A549 (cell line): Measurements from ENCODE around the gene BABAM1. TPM values are rescaled to one million over a fixed set of nuclear protein-coding genes. Genes with fewer than 3 reads are reported as not detected.

Source experiments
- ATAC-seq, 2 experiments: fragments of 200-7000 bp in 1 of 2; fragments of >200 bp in 1 of 2; cut with Nextera tagmentation in 1 of 2; cut with Tn5 transposase in 1 of 2; 3 replicates each; pipeline versions ENCODE4 v1.8.0 to v1.9.1; 2018 to 2020; ENCODE audit warnings: mild to moderate bottlenecking in 1 of 2, moderate library complexity in 1 of 2
- CTCF ChIA-PET: fragments of 300-600 bp; sonication (Branson Sonifier 250); formaldehyde crosslinking; extraction: SDS; loops from one replicate; lab custom pipeline; 2021; ENCODE audit warnings: antibody characterized with exemption, inconsistent platforms; lab: Yijun Ruan, JAX
- POLR2A ChIA-PET: fragments of 350-600 bp; formaldehyde crosslinking; extraction: SDS; loops from one replicate; lab custom pipeline; 2021; ENCODE audit warnings: antibody characterized with exemption, inconsistent platforms; lab: Yijun Ruan, JAX
- DNase-seq, 2 experiments: peaks; one replicate each; pipeline versions ENCODE4 v3.0.0 to v3.0.0-alpha.2; 2011 to 2016; ENCODE audit warnings: low read depth in 1 of 2, low spot score in 1 of 2
- FAIRE-seq: peaks from 2 replicates; lab custom pipeline; 2011; peaks lifted over from hg19 to GRCh38; lab: Jason Lieb, UNC
- H3K27ac ChIP-seq, 2 experiments: fragments of >200 bp; sonication (Bioruptor Twin); formaldehyde crosslinking; 3 replicates each; pipeline ENCODE4 v1.5.1; 2016 to 2017
- H3K4me1 ChIP-seq: fragments of >200 bp; sonication (Bioruptor Twin); formaldehyde crosslinking; 3 replicates; pipeline ENCODE4 v1.6.1; 2016
- H3K4me2 ChIP-seq: fragments of >200 bp; sonication (Bioruptor Twin); formaldehyde crosslinking; 3 replicates; pipeline ENCODE4 v1.6.1; 2016
- H3K4me3 ChIP-seq: fragments of >200 bp; sonication (Bioruptor Twin); formaldehyde crosslinking; 3 replicates; pipeline ENCODE4 v1.5.1; 2016
- H3K9me3 ChIP-seq: fragments of >200 bp; sonication (Bioruptor Twin); formaldehyde crosslinking; 3 replicates; pipeline ENCODE4 v1.6.1; 2016
- CEBPB ChIP-seq, 2 experiments: fragments of >200 bp in 1 of 2; sonication (Bioruptor Twin) in 1 of 2; formaldehyde crosslinking in 1 of 2; IDR thresholded peaks; 2 replicates each; pipeline ENCODE4 v1.6.1; 2012 to 2016
- CHD4 ChIP-seq: fragments of 200-600 bp; sonication (generic); IDR thresholded peaks from 2 replicates; pipeline ENCODE4 v1.6.1; 2016; ENCODE audit warnings: antibody characterized with exemption, mild to moderate bottlenecking, borderline replicate concordance
- EHMT2 ChIP-seq: fragments of 200-600 bp; sonication (generic); IDR thresholded peaks from 2 replicates; pipeline ENCODE4 v1.6.1; 2016; ENCODE audit warnings: antibody characterized with exemption, low read depth, mild to moderate bottlenecking, moderate library complexity
- EP300 ChIP-seq, 2 experiments: fragments of >200 bp; sonication (Bioruptor Twin); formaldehyde crosslinking; IDR thresholded peaks; 2 replicates in 1 of 2; 3 replicates in 1 of 2; pipeline ENCODE4 v1.6.1; 2016 to 2017
- GATA3 ChIP-seq: IDR thresholded peaks from 2 replicates; pipeline ENCODE4 v1.6.1; 2012; ENCODE audit warnings: borderline replicate concordance
- HDAC2 ChIP-seq: fragments of 200-600 bp; sonication (generic); IDR thresholded peaks from 2 replicates; pipeline ENCODE4 v1.6.1; 2016
- HEYL ChIP-seq: fragments of 250-450 bp; sonication (Bioruptor Pico); IDR thresholded peaks from 2 replicates; pipeline ENCODE4 v1.8.0; 2021; ENCODE audit warnings: mild to moderate bottlenecking, moderate library complexity
- JUN ChIP-seq, 2 experiments: fragments of >200 bp; sonication (Bioruptor Twin); formaldehyde crosslinking; IDR thresholded peaks; 2 replicates in 1 of 2; 3 replicates in 1 of 2; pipeline ENCODE4 v1.6.1; 2016 to 2017
- JUNB ChIP-seq: fragments of >200 bp; sonication (Bioruptor Twin); formaldehyde crosslinking; IDR thresholded peaks from 2 replicates; pipeline ENCODE4 v1.6.1; 2016
- KDM1A ChIP-seq: fragments of 200-600 bp; sonication (generic); IDR thresholded peaks from 2 replicates; pipeline ENCODE4 v1.6.1; 2016; ENCODE audit warnings: low read depth, mild to moderate bottlenecking
- KDM5A ChIP-seq: fragments of 200-600 bp; sonication (generic); IDR thresholded peaks from 2 replicates; pipeline ENCODE4 v1.6.1; 2016; ENCODE audit warnings: antibody characterized with exemption, mild to moderate bottlenecking
- NPAS2 ChIP-seq: fragments of 250-450 bp; sonication (Bioruptor Pico); IDR thresholded peaks from 2 replicates; pipeline ENCODE4 v1.8.0; 2022; ENCODE audit warnings: mild to moderate bottlenecking, moderate library complexity, borderline replicate concordance
- PHF8 ChIP-seq: fragments of 200-600 bp; sonication (generic); IDR thresholded peaks from 2 replicates; pipeline ENCODE4 v1.6.1; 2016; ENCODE audit warnings: low read depth, mild to moderate bottlenecking, antibody characterized with exemption, moderate library complexity, borderline replicate concordance
- POLR2AphosphoS2 ChIP-seq: conservative IDR thresholded peaks from 2 replicates; pipeline ENCODE4 v1.6.1; 2012; ENCODE audit warnings: low read length, improper control_type of control experiment, inconsistent platforms
- RFX5 ChIP-seq: fragments of 450-650 bp; IDR thresholded peaks from 2 replicates; pipeline ENCODE4 v1.7.1; 2014; ENCODE audit warnings: antibody characterized with exemption, mild to moderate bottlenecking, moderate library complexity
- SMC3 ChIP-seq: fragments of >200 bp; sonication (Bioruptor Twin); formaldehyde crosslinking; IDR thresholded peaks from 3 replicates; pipeline ENCODE4 v1.6.1; 2018; ENCODE audit warnings: inconsistent platforms
- SREBF2 ChIP-seq: fragments of 450-650 bp; IDR thresholded peaks from 2 replicates; pipeline ENCODE4 v1.6.1; 2014; ENCODE audit warnings: mild to moderate bottlenecking, moderate library complexity
- TFCP2L1 ChIP-seq: fragments of 250-450 bp; sonication (Bioruptor Pico); IDR thresholded peaks from 2 replicates; pipeline ENCODE4 v1.5.0; 2021; ENCODE audit warnings: mild to moderate bottlenecking
- ZFP36 ChIP-seq: fragments of 450-650 bp; IDR thresholded peaks from 2 replicates; pipeline ENCODE4 v1.6.1; 2014; ENCODE audit warnings: borderline replicate concordance; ENCODE audit not compliant: partially characterized antibody
- ZSCAN20 ChIP-seq: fragments of 250-450 bp; sonication (Bioruptor Pico); IDR thresholded peaks from 2 replicates; pipeline ENCODE4 v1.8.0; 2022; ENCODE audit warnings: mild to moderate bottlenecking, moderate library complexity
- WGBS: methylation state at CpG from one replicate; pipeline ENCODE4 v1.1.6; 2017; ENCODE audit errors: missing lambda C conversion rate; 5-methylcytosine and 5-hydroxymethylcytosine counted together
- polyA plus RNA-seq, 4 experiments: library from polyadenylated mRNA; depleted of rRNA in 3 of 4; stranded (reverse); fragments of >200 nt; fragmentation: RNase III in 1 of 4; extraction: RNeasy Plus Mini Kit Qiagen cat#74134 plus additional on column Dnase treatment in 1 of 4; gene quantifications; 2 replicates in 3 of 4; 3 replicates in 1 of 4; pipeline ENCODE4 v1.2.3, GENCODE V29; 2011 to 2017
- TF ChIP-seq, protein P1 (sequence below): IDR thresholded peaks from 2 replicates; pipeline ENCODE4 v1.6.1; 2012
- TF ChIP-seq, protein P2 (sequence below): fragments of 200-600 bp; sonication (generic); IDR thresholded peaks from 2 replicates; pipeline ENCODE4 v1.6.1; 2016; ENCODE audit warnings: antibody characterized with exemption, mild to moderate bottlenecking, moderate library complexity
- TF ChIP-seq, protein P3 (sequence below): IDR thresholded peaks from 2 replicates; pipeline ENCODE4 v1.6.1; 2012
- TF ChIP-seq, protein P4 (sequence below): fragments of 250-450 bp; sonication (Bioruptor Pico); IDR thresholded peaks from 2 replicates; pipeline ENCODE4 v1.5.0; 2020; ENCODE audit warnings: low read depth, mild to moderate bottlenecking, moderate library complexity
- TF ChIP-seq, protein P5 (sequence below): fragments of 150-350 bp; IDR thresholded peaks from 2 replicates; pipeline ENCODE4 v1.6.1; 2014; ENCODE audit warnings: low read depth, mild to moderate bottlenecking, low read length

The BABAM1 gene
- polyA plus RNA-seq, 2 of the 4 experiments (the other 2 are of a cell fraction) = 56.0 to 67.6 TPM

DNA sequence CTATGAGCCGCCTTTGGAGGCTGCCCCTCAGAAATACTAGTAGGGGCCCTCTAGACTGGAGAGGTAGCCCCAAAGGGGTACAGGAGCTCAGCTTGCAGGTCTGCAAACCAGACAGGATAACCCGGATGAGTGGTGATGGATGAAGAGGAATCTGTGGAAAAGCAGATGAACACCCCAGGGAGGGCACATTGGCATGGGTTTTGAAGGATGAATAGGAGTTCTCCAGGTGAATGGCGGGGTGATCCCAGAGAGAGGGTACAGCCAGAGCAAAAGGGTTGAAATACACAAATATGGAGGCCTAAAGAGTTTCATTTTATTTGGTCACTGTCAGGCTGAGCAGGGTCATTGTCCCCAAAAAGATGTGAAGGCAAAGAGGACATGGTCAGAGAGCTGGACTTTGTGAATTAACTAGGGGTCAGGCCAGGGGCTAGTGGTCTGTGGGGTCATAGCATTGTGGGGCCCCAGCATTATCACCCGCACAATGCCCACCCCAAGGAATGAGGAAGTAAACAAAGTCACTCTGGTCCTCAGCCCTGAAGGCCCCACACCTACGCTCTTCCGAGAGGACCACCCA, 26.3 kb upstream of the BABAM1 start:
- no peak for TF ChIP-seq TFCP2L1
- TF ChIP-seq HDAC2 = no peak
- TF ChIP-seq, protein P1, sequence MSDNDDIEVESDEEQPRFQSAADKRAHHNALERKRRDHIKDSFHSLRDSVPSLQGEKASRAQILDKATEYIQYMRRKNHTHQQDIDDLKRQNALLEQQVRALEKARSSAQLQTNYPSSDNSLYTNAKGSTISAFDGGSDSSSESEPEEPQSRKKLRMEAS = 0 out of 2 replicates have a peak, but pooled peaks have one; percentile 37
- DNase-seq = no peak
- 0 out of 3 replicates have a peak overlapping the region, but pooled peaks have one; percentile 11 for H3K4me3 ChIP-seq
- H3K4me2 ChIP-seq = peak overlapping the region; percentile 90
- CTCF ChIA-PET = interaction anchor here (0.6 to 10.0 kb wide), 6 partner anchors 9 to 478 kb away, joined by 3 to 62 read pairs (median 3); no protein-coding TSS in a partner anchor
- ATAC-seq = no peak
- no peaks in the 10 kb centered on the region for H3K9me3 ChIP-seq
- peak overlapping the region; percentile 92 to 96 for H3K27ac ChIP-seq
- POLR2A ChIA-PET = no interaction called here
- peaks cover 71% of the 10 kb centered on the region for H3K4me1 ChIP-seq
- 87% methylated on average over 6 of the region's 6 CpGs for WGBS
- FAIRE-seq = no peak

DNA sequence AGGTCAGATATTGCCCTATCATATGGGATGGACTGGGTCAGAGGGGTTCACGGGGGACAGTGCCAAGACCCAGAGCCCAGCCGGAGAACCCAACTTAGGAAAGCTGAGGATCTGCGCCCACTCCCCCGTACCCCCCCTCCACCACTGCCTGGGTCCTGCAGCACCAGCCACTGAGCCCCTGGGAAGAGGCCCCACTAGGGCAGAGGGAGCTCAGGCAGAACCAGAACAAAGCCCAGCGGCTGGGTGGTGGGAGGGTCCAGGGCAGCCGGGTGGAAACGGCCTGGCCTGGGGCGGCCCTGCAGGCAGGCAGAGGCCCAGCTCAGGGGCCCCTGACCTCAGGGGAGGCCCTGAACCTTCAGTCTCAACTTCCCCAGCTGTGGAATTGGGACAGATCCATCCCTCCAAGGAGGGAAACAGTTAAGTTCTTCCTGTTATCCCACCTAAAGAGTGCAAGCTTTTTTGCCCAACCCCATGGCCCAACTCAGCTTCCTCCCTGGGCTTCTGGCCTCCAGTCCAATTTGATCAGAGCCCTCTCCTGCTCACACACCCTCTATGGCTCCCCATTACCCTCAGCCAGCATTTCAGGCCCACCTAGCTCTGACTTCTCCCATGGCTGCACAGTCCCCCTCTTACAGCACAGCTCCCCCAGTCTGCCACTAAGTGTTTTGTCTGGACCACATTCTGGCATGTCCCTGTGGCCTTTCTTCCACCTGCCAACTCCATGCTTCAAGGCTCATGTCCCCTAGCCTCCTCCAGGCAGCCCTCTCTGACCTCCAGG, 24.6 kb upstream of the BABAM1 start:
- Histone ChIP-seq H3K9me3 (no peaks in the 10 kb centered on the region), H3K4me1 (peaks cover 69% of the 10 kb centered on the region), H3K4me2 (peak overlapping the region; percentile 90), H3K27ac (peak overlapping the region; percentile 92 to 96), H3K4me3 (peak overlapping the region; percentile 93)
- no peak for DNase-seq
- POLR2A ChIA-PET = interaction anchor here (1.6 kb wide), 1 partner anchor 8 kb away, joined by 5 read pairs; no protein-coding TSS in a partner anchor
- CTCF ChIA-PET = interaction anchor here (0.7 to 10.0 kb wide), 9 partner anchors 7 to 527 kb away, joined by 3 to 62 read pairs (median 3); partner anchors contain the start of gene ANKLE1
- TF ChIP-seq, protein P2, sequence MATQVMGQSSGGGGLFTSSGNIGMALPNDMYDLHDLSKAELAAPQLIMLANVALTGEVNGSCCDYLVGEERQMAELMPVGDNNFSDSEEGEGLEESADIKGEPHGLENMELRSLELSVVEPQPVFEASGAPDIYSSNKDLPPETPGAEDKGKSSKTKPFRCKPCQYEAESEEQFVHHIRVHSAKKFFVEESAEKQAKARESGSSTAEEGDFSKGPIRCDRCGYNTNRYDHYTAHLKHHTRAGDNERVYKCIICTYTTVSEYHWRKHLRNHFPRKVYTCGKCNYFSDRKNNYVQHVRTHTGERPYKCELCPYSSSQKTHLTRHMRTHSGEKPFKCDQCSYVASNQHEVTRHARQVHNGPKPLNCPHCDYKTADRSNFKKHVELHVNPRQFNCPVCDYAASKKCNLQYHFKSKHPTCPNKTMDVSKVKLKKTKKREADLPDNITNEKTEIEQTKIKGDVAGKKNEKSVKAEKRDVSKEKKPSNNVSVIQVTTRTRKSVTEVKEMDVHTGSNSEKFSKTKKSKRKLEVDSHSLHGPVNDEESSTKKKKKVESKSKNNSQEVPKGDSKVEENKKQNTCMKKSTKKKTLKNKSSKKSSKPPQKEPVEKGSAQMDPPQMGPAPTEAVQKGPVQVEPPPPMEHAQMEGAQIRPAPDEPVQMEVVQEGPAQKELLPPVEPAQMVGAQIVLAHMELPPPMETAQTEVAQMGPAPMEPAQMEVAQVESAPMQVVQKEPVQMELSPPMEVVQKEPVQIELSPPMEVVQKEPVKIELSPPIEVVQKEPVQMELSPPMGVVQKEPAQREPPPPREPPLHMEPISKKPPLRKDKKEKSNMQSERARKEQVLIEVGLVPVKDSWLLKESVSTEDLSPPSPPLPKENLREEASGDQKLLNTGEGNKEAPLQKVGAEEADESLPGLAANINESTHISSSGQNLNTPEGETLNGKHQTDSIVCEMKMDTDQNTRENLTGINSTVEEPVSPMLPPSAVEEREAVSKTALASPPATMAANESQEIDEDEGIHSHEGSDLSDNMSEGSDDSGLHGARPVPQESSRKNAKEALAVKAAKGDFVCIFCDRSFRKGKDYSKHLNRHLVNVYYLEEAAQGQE = no peak
- TF ChIP-seq RFX5 = no peak
- TF ChIP-seq ZSCAN20 = no peak
- TF ChIP-seq, protein P3, sequence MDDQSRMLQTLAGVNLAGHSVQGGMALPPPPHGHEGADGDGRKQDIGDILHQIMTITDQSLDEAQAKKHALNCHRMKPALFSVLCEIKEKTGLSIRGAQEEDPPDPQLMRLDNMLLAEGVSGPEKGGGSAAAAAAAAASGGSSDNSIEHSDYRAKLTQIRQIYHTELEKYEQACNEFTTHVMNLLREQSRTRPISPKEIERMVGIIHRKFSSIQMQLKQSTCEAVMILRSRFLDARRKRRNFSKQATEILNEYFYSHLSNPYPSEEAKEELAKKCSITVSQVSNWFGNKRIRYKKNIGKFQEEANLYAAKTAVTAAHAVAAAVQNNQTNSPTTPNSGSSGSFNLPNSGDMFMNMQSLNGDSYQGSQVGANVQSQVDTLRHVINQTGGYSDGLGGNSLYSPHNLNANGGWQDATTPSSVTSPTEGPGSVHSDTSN = no peak
- no peak for TF ChIP-seq KDM5A
- no peak for TF ChIP-seq POLR2AphosphoS2
- no peak for TF ChIP-seq CEBPB (IDR thresholded peaks at IDR 0.05)
- TF ChIP-seq PHF8 = no peak
- no peak for TF ChIP-seq SMC3
- TF ChIP-seq ZFP36 = peak; percentile 91
- TF ChIP-seq NPAS2 (CRISPR knock-in tag) = no peak
- TF ChIP-seq HEYL (CRISPR knock-in tag) = no peak
- TF ChIP-seq, protein P4, sequence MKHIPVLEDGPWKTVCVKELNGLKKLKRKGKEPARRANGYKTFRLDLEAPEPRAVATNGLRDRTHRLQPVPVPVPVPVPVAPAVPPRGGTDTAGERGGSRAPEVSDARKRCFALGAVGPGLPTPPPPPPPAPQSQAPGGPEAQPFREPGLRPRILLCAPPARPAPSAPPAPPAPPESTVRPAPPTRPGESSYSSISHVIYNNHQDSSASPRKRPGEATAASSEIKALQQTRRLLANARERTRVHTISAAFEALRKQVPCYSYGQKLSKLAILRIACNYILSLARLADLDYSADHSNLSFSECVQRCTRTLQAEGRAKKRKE (CRISPR knock-in tag) = no peak
- no peak for TF ChIP-seq TFCP2L1
- TF ChIP-seq SREBF2 = no peak
- no peak for TF ChIP-seq JUN (IDR thresholded peaks at IDR 0.05)
- peak; percentile 57; the same call in 1 of the 2 replicates for TF ChIP-seq HDAC2
- TF ChIP-seq CHD4 = no peak
- no peak for TF ChIP-seq GATA3
- TF ChIP-seq, protein P5, sequence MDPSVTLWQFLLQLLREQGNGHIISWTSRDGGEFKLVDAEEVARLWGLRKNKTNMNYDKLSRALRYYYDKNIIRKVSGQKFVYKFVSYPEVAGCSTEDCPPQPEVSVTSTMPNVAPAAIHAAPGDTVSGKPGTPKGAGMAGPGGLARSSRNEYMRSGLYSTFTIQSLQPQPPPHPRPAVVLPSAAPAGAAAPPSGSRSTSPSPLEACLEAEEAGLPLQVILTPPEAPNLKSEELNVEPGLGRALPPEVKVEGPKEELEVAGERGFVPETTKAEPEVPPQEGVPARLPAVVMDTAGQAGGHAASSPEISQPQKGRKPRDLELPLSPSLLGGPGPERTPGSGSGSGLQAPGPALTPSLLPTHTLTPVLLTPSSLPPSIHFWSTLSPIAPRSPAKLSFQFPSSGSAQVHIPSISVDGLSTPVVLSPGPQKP = no peak
- TF ChIP-seq JUNB = no peak
- TF ChIP-seq EP300 (IDR thresholded peaks at IDR 0.05) = no peak
- TF ChIP-seq EHMT2 = no peak
- peak; percentile 89; the same call in 1 of the 2 replicates for TF ChIP-seq KDM1A
- WGBS = 65% methylated on average over 4 of the region's 8 CpGs
- FAIRE-seq = no peak
- ATAC-seq = no peak
